Measurements from ENCODE around the gene CAMTA1. TPM values are rescaled to one million over a fixed set of nuclear protein-coding genes. Genes with fewer than 3 reads are reported as not detected.

Gene CAMTA1
- polyA plus RNA-seq, 3 donors from 2014 or later, result 52.7 to 89.0 (median 71.0) TPM

GRCh38 chr1:7069931-7070330, 284.7 kb downstream of the CAMTA1 start:
- Mint-ChIP-seq H3K4me3 (no peak overlapping the region), H3K27ac (no peak overlapping the region), H3K4me1 (peaks cover 0 to 4% of the 10 kb centered on the region in 2 donors), H3K36me3 (no peaks in the 10 kb centered on the region), H3K9me3 (no peaks in the 10 kb centered on the region), H3K27me3 (ENCODE audit: low read depth in 3 of 3) (peaks cover 6 to 12% (median 10%) of the 10 kb centered on the region in 3 donors)
- no peak for DNase-seq

- peak; percentile 18 to 37 (median 25) for DNase-seq
- Mint-ChIP-seq H3K27me3 (ENCODE audit: low read depth in 3 of 3) (peaks cover 6 to 15% (median 11%) of the 10 kb centered on the region in 3 donors), H3K4me1 (peaks cover 0 to 4% of the 10 kb centered on the region in 2 donors), H3K27ac (no peak overlapping the region), H3K9me3 (no peaks in the 10 kb centered on the region), H3K4me3 (peak overlapping the region in 1 of 5 donors; percentile 39), H3K36me3 (no peaks in the 10 kb centered on the region)
Observed at GRCh38 chr1:7070389-7071029, 285.3 kb downstream of the CAMTA1 start.

- Mint-ChIP-seq H3K27me3 (ENCODE audit: low read depth in 3 of 3) (peaks cover 4 to 22% (median 14%) of the 10 kb centered on the region in 3 donors), H3K36me3 (no peaks in the 10 kb centered on the region), H3K27ac (no peak overlapping the region), H3K4me3 (no peak overlapping the region), H3K9me3 (no peaks in the 10 kb centered on the region), H3K4me1 (no peaks in the 10 kb centered on the region)
- no peak for DNase-seq
Observed at GRCh38 chr1:7076117-7076516, 290.9 kb downstream of the CAMTA1 start.

GRCh38 chr1:7076572-7076971, 291.3 kb downstream of the CAMTA1 start:
- Mint-ChIP-seq H3K27me3 (ENCODE audit: low read depth in 3 of 3) (peaks cover 4 to 22% (median 12%) of the 10 kb centered on the region in 3 donors), H3K9me3 (no peaks in the 10 kb centered on the region), H3K4me3 (no peak overlapping the region), H3K36me3 (no peaks in the 10 kb centered on the region), H3K4me1 (no peaks in the 10 kb centered on the region), H3K27ac (no peak overlapping the region)
- no peak for DNase-seq

GRCh38 chr1:7077136-7077535, 291.9 kb downstream of the CAMTA1 start:
- Mint-ChIP-seq H3K4me1 (no peaks in the 10 kb centered on the region), H3K36me3 (no peaks in the 10 kb centered on the region), H3K4me3 (no peak overlapping the region), H3K9me3 (no peaks in the 10 kb centered on the region), H3K27ac (no peak overlapping the region), H3K27me3 (ENCODE audit: low read depth in 3 of 3) (peaks cover 4 to 24% (median 11%) of the 10 kb centered on the region in 3 donors)
- DNase-seq, result no peak

- Mint-ChIP-seq H3K9me3 (no peaks in the 10 kb centered on the region), H3K4me1 (no peaks in the 10 kb centered on the region), H3K36me3 (no peaks in the 10 kb centered on the region), H3K27me3 (ENCODE audit: low read depth in 3 of 3) (peaks cover 5 to 24% (median 9%) of the 10 kb centered on the region in 3 donors), H3K4me3 (no peak overlapping the region), H3K27ac (no peak overlapping the region)
- DNase-seq, result no peak
Observed at GRCh38 chr1:7077970-7078369, 292.7 kb downstream of the CAMTA1 start.

- Mint-ChIP-seq H3K27me3 (ENCODE audit: low read depth in 3 of 3) (peaks cover 5 to 22% (median 6%) of the 10 kb centered on the region in 3 donors), H3K4me3 (no peak overlapping the region), H3K36me3 (no peaks in the 10 kb centered on the region), H3K4me1 (no peaks in the 10 kb centered on the region), H3K9me3 (no peaks in the 10 kb centered on the region), H3K27ac (no peak overlapping the region)
- no peak for DNase-seq
Observed at GRCh38 chr1:7079637-7080036, 294.4 kb downstream of the CAMTA1 start.

- H3K27ac Mint-ChIP-seq, result no peak overlapping the region
- H3K4me1 Mint-ChIP-seq, result no peaks in the 10 kb centered on the region
- H3K36me3 Mint-ChIP-seq, result no peaks in the 10 kb centered on the region
- peaks cover 4 to 7% (median 7%) of the 10 kb centered on the region in 3 donors for H3K27me3 Mint-ChIP-seq (ENCODE audit: low read depth in 3 of 3)
- no peak for DNase-seq
- no peak overlapping the region for H3K4me3 Mint-ChIP-seq
- H3K9me3 Mint-ChIP-seq, result no peaks in the 10 kb centered on the region
Observed at GRCh38 chr1:7084232-7084894, 299.1 kb downstream of the CAMTA1 start.

- no peak overlapping the region for H3K4me3 Mint-ChIP-seq
- no peak for DNase-seq
Observed at GRCh38 chr1:7085521-7085920, 300.3 kb downstream of the CAMTA1 start.

GRCh38 chr1:7086106-7086505, 300.9 kb downstream of the CAMTA1 start:
- H3K4me3 Mint-ChIP-seq, result no peak overlapping the region
- no peak overlapping the region for H3K27ac Mint-ChIP-seq
- no peaks in the 10 kb centered on the region for H3K36me3 Mint-ChIP-seq
- peaks cover 0 to 7% (median 5%) of the 10 kb centered on the region in 3 donors for H3K27me3 Mint-ChIP-seq (ENCODE audit: low read depth in 3 of 3)
- no peak for DNase-seq
- no peaks in the 10 kb centered on the region for H3K9me3 Mint-ChIP-seq
- no peaks in the 10 kb centered on the region for H3K4me1 Mint-ChIP-seq

More at GRCh38 chr1:7085521-7085920, 300.3 kb downstream of the CAMTA1 start:
- H3K36me3 Mint-ChIP-seq, result no peaks in the 10 kb centered on the region
- peaks cover 0 to 8% (median 7%) of the 10 kb centered on the region in 3 donors for H3K27me3 Mint-ChIP-seq (ENCODE audit: low read depth in 3 of 3)
- H3K4me1 Mint-ChIP-seq, result no peaks in the 10 kb centered on the region
- H3K27ac Mint-ChIP-seq, result no peak overlapping the region
- H3K9me3 Mint-ChIP-seq, result no peaks in the 10 kb centered on the region

GRCh38 chr1:7087888-7088287, 302.6 kb downstream of the CAMTA1 start:
- Mint-ChIP-seq H3K27ac (no peak overlapping the region), H3K4me1 (no peaks in the 10 kb centered on the region), H3K4me3 (no peak overlapping the region), H3K27me3 (ENCODE audit: low read depth in 3 of 3) (peaks cover 2 to 4% (median 3%) of the 10 kb centered on the region in 3 donors), H3K36me3 (no peaks in the 10 kb centered on the region), H3K9me3 (no peaks in the 10 kb centered on the region)
- no peak for DNase-seq

GRCh38 chr1:7089497-7089896, 304.2 kb downstream of the CAMTA1 start:
- Mint-ChIP-seq H3K9me3 (no peaks in the 10 kb centered on the region), H3K36me3 (no peaks in the 10 kb centered on the region)

GRCh38 chr1:7093297-7093696, 308.0 kb downstream of the CAMTA1 start:
- no peak overlapping the region for H3K27ac Mint-ChIP-seq
- H3K27me3 Mint-ChIP-seq (ENCODE audit: low read depth in 3 of 3), result peaks cover 2 to 6% (median 4%) of the 10 kb centered on the region in 3 donors
- H3K4me3 Mint-ChIP-seq, result no peak overlapping the region
- no peaks in the 10 kb centered on the region for H3K4me1 Mint-ChIP-seq
- DNase-seq, result no peak
- H3K9me3 Mint-ChIP-seq, result no peaks in the 10 kb centered on the region
- H3K36me3 Mint-ChIP-seq, result no peaks in the 10 kb centered on the region

More at GRCh38 chr1:7089497-7089896, 304.2 kb downstream of the CAMTA1 start:
- Mint-ChIP-seq H3K27ac (no peak overlapping the region), H3K4me1 (no peaks in the 10 kb centered on the region), H3K4me3 (no peak overlapping the region), H3K27me3 (ENCODE audit: low read depth in 3 of 3) (peaks cover 2 to 3% (median 3%) of the 10 kb centered on the region in 3 donors)
- no peak for DNase-seq

- Mint-ChIP-seq H3K4me1 (no peaks in the 10 kb centered on the region), H3K36me3 (no peaks in the 10 kb centered on the region), H3K27ac (no peak overlapping the region), H3K27me3 (ENCODE audit: low read depth in 3 of 3) (peaks cover 2 to 6% (median 4%) of the 10 kb centered on the region in 3 donors), H3K9me3 (no peaks in the 10 kb centered on the region), H3K4me3 (no peak overlapping the region)
- no peak for DNase-seq
Observed at GRCh38 chr1:7094086-7094485, 308.8 kb downstream of the CAMTA1 start.

Measured in immature natural killer cell (primary cell).